ENCODE results near the gene ATP2C2.

- TF ChIP-seq, protein P1, sequence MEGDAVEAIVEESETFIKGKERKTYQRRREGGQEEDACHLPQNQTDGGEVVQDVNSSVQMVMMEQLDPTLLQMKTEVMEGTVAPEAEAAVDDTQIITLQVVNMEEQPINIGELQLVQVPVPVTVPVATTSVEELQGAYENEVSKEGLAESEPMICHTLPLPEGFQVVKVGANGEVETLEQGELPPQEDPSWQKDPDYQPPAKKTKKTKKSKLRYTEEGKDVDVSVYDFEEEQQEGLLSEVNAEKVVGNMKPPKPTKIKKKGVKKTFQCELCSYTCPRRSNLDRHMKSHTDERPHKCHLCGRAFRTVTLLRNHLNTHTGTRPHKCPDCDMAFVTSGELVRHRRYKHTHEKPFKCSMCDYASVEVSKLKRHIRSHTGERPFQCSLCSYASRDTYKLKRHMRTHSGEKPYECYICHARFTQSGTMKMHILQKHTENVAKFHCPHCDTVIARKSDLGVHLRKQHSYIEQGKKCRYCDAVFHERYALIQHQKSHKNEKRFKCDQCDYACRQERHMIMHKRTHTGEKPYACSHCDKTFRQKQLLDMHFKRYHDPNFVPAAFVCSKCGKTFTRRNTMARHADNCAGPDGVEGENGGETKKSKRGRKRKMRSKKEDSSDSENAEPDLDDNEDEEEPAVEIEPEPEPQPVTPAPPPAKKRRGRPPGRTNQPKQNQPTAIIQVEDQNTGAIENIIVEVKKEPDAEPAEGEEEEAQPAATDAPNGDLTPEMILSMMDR (IDR thresholded peaks at IDR 0.05; ENCODE audit: low read depth, low read length), result no peak
- no peak for TF ChIP-seq POLR2A (IDR thresholded peaks at IDR 0.05; ENCODE audit: extremely low read depth, insufficient read length)
- TF ChIP-seq MYC (IDR thresholded peaks at IDR 0.05; ENCODE audit: low read depth, low read length), result no peak
- TF ChIP-seq MAX (IDR thresholded peaks at IDR 0.05; ENCODE audit: low read depth, low read length), result no peak
Measured at GRCh38 chr16:84361546-84361945, 6.8 kb upstream of the ATP2C2 start.
